Activated CD8-positive, alpha-beta memory T cell treated with anti-CD3 and anti-CD28 coated beads for 48 hours (primary cell): ENCODE data around the gene GATA5.

Source experiments
- DNase-seq, 3 experiments: peaks; one replicate each; pipeline ENCODE4 v3.0.0-alpha.2; 2020; ENCODE audit warnings: low read depth in 2 of 3, low spot score in 2 of 3

The GATA5 gene

GRCh38 chr20:62418709-62419487 is 56.9 kb downstream of the GATA5 start:
- DNase-seq, result no peak

GRCh38 chr20:62417981-62418708 is 57.6 kb downstream of the GATA5 start:
- no peak for DNase-seq

GRCh38 chr20:62416651-62417637 is 58.9 kb downstream of the GATA5 start:
- DNase-seq, result no peak

- no peak for DNase-seq
These were observed 60.3 kb downstream of the GATA5 start for GRCh38 chr20:62415354-62416111.

- no peak for DNase-seq
These were observed 61.8 kb downstream of the GATA5 start for GRCh38 chr20:62413896-62414481.
